Activated T-cell treated with anti-CD3 and anti-CD28 coated beads for 1 hour (primary cell): ENCODE data around the gene PHF21B.
"Not testable (repeated sequence)": the region's sequence is repeated elsewhere in the genome, so short reads cannot be mapped to it uniquely, and the experiment has no call there.

Experiments
- DNase-seq: peaks from one replicate; pipeline ENCODE4 v3.0.0-alpha.2; 2020; ENCODE audit warnings: low read depth

The PHF21B gene

GRCh38 chr22:44871782-44872181, 138.0 kb downstream of the PHF21B start:
- no peak for DNase-seq

- DNase-seq = no peak
Observed at GRCh38 chr22:44870021-44870420, 139.8 kb downstream of the PHF21B start.

GRCh38 chr22:44869196-44869595, 140.6 kb downstream of the PHF21B start:
- DNase-seq = no peak

GRCh38 chr22:44865193-44866057, 144.4 kb downstream of the PHF21B start:
- no peak for DNase-seq

GRCh38 chr22:44862981-44863860, 146.6 kb downstream of the PHF21B start:
- DNase-seq = no peak

- DNase-seq = no peak
Observed at GRCh38 chr22:44862281-44862680, 147.5 kb downstream of the PHF21B start.

GRCh38 chr22:44861245-44861644, 148.6 kb downstream of the PHF21B start:
- no peak for DNase-seq

- no peak for DNase-seq
Observed at GRCh38 chr22:44860311-44860710, 149.5 kb downstream of the PHF21B start.

GRCh38 chr22:44859641-44860040, 150.2 kb downstream of the PHF21B start:
- DNase-seq = no peak

GRCh38 chr22:44858819-44859218, 151.0 kb downstream of the PHF21B start:
- DNase-seq = not testable (repeated sequence)

GRCh38 chr22:44855855-44856254, 153.9 kb downstream of the PHF21B start:
- no peak for DNase-seq

GRCh38 chr22:44854641-44855040, 155.2 kb downstream of the PHF21B start:
- DNase-seq = not testable (repeated sequence)

GRCh38 chr22:44850946-44851345, 158.9 kb downstream of the PHF21B start:
- DNase-seq = no peak

GRCh38 chr22:44848791-44849420, 160.9 kb downstream of the PHF21B start:
- DNase-seq = no peak

GRCh38 chr22:44848296-44848741, 161.5 kb downstream of the PHF21B start:
- DNase-seq = no peak

- DNase-seq = no peak
Observed at GRCh38 chr22:44847892-44848291, 161.9 kb downstream of the PHF21B start.

- no peak for DNase-seq
Observed at GRCh38 chr22:44847380-44847779, 162.4 kb downstream of the PHF21B start.

- DNase-seq = no peak
Observed at GRCh38 chr22:44846726-44847275, 163.0 kb downstream of the PHF21B start.

- DNase-seq = no peak
Observed at GRCh38 chr22:44845796-44846720, 163.7 kb downstream of the PHF21B start.

- no peak for DNase-seq
Observed at GRCh38 chr22:44845191-44845590, 164.6 kb downstream of the PHF21B start.

- DNase-seq = no peak
Observed at GRCh38 chr22:44842417-44842816, 167.4 kb downstream of the PHF21B start.
